Uterus (tissue), 2 donors: ENCODE measurements around the gene SCGB1D2.

Experiments used
- CTCF ChIP-seq, 4 experiments: fragments of 200-600 bp in 2 of 4; fragments of 450-650 bp in 2 of 4; sonication (generic) in 2 of 4; IDR thresholded peaks; one replicate each; pipeline ENCODE4 v1.5.1; 2016 to 2019; ENCODE audit warnings: antibody characterized with exemption in 4 of 4, mild to moderate bottlenecking in 2 of 4, moderate library complexity in 1 of 4
- POLR2A ChIP-seq, 2 donors: fragments of 450-650 bp; IDR thresholded peaks; one replicate each; pipeline ENCODE4 v1.6.1; 2016; ENCODE audit warnings: antibody characterized with exemption in 2 of 2, mild to moderate bottlenecking in 1 of 2, moderate library complexity in 1 of 2

DNA sequence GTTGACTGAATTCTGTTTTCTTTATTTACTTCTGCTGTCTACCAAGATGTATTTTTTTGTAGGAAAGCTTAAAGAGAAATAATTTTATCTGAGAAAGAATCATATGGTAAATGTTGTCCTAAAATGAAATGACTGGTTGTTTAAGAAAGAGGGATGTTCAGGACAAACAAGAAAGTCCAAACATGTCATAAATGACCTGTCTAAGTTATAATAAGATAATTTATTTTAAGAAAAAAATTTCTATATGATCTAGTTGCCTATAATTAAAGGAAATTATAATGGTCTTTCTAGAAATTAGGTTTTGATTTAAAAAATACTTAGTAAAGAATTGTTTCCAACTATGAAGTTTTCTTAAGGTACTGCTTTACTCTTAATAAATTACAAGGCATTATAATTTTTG, 38.4 kb downstream of the SCGB1D2 start:
- TF ChIP-seq CTCF (IDR thresholded peaks at IDR 0.05) (no peak), POLR2A (IDR thresholded peaks at IDR 0.05) (no peak)
